ENCODE measurements around the gene OSMR. TPM values are rescaled to one million over a fixed set of nuclear protein-coding genes. Genes with fewer than 3 reads are reported as not detected.

Gene OSMR
- total RNA-seq, 1 donor from 2014 or later = not detected

DNA sequence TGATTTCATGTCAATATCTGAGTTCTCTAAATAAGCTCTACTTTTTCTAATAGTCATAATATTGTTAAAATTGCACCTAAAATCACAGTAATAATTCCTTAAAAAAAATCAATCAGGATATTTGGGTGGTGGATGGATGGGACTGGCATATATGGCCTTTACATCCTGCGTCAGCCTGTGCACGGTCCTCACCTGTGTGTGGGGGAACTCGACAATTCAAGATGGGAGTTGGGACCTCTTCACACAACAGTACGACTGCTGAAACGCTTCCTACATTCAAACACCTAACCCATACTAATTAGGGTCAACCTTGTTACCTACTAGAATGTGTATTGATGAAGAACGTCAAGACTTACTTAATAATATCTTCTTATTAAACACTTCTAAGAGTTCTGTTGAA is 90.5 kb downstream of the OSMR start:
- no peak overlapping the region for H3K27ac Mint-ChIP-seq (ENCODE audit: unreplicated experiment)

DNA sequence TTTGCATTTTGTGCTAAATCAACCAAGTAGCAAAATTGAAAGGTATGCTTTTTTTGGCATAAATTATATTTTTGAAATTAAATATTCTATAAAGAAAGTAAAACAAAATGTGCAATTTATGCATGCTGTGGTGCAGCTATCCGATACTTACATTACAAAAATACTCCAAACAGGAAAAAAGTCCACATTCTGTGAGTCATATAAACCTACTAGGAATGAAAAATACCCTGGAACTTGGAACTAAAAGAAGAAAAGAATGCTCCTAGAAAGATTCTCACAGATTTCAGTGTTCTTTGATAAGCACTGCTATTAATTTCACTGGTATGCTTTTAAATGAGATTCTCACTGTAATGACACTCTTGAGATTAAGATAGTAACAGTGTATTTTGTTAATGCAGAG is 92.6 kb downstream of the OSMR start:
- Mint-ChIP-seq H3K36me3 (ENCODE audit: unreplicated experiment) (no peaks in the 10 kb centered on the region), H3K4me1 (ENCODE audit: low read depth, unreplicated experiment) (no peaks in the 10 kb centered on the region), H3K9me3 (ENCODE audit: unreplicated experiment) (no peaks in the 10 kb centered on the region), H3K27me3 (ENCODE audit: unreplicated experiment) (no peaks in the 10 kb centered on the region), H3K4me3 (ENCODE audit: unreplicated experiment) (no peak overlapping the region), H3K27ac (ENCODE audit: unreplicated experiment) (no peak overlapping the region)
- TF ChIP-seq, protein P1, sequence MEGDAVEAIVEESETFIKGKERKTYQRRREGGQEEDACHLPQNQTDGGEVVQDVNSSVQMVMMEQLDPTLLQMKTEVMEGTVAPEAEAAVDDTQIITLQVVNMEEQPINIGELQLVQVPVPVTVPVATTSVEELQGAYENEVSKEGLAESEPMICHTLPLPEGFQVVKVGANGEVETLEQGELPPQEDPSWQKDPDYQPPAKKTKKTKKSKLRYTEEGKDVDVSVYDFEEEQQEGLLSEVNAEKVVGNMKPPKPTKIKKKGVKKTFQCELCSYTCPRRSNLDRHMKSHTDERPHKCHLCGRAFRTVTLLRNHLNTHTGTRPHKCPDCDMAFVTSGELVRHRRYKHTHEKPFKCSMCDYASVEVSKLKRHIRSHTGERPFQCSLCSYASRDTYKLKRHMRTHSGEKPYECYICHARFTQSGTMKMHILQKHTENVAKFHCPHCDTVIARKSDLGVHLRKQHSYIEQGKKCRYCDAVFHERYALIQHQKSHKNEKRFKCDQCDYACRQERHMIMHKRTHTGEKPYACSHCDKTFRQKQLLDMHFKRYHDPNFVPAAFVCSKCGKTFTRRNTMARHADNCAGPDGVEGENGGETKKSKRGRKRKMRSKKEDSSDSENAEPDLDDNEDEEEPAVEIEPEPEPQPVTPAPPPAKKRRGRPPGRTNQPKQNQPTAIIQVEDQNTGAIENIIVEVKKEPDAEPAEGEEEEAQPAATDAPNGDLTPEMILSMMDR (IDR thresholded peaks at IDR 0.05; ENCODE audit: partially characterized antibody, unreplicated experiment) = no peak
- DNase-seq = no peak

More for the DNA sequence above, 90.5 kb downstream of the OSMR start:
- H3K36me3 Mint-ChIP-seq (ENCODE audit: unreplicated experiment) = no peaks in the 10 kb centered on the region
- H3K4me3 Mint-ChIP-seq (ENCODE audit: unreplicated experiment) = no peak overlapping the region
- DNase-seq = no peak
- no peaks in the 10 kb centered on the region for H3K4me1 Mint-ChIP-seq (ENCODE audit: low read depth, unreplicated experiment)
- TF ChIP-seq, protein P1 (IDR thresholded peaks at IDR 0.05; ENCODE audit: partially characterized antibody, unreplicated experiment) = no peak
- H3K9me3 Mint-ChIP-seq (ENCODE audit: unreplicated experiment) = no peaks in the 10 kb centered on the region
- no peaks in the 10 kb centered on the region for H3K27me3 Mint-ChIP-seq (ENCODE audit: unreplicated experiment)

DNA sequence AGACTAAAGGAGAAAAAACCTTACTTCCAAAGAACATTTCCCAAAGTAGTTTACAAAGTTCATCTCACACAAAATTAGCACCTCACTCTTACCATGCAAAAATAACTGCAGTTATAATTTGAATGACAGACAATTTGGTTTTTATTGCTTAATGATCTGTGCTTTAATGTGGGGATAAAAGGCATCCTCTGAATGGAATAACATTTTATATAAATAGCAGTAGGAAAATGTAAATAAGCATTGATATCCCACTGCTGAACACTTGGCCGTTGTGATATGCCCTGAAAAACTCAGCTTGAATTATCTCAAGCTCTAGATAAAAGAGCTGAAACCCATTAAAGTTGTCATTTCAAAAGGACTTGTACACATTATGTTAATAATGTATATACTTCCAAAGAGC is 93.2 kb downstream of the OSMR start:
- DNase-seq = no peak
- no peak overlapping the region for H3K4me3 Mint-ChIP-seq (ENCODE audit: unreplicated experiment)
- H3K36me3 Mint-ChIP-seq (ENCODE audit: unreplicated experiment) = no peaks in the 10 kb centered on the region
- TF ChIP-seq, protein P1 (IDR thresholded peaks at IDR 0.05; ENCODE audit: partially characterized antibody, unreplicated experiment) = no peak
- H3K4me1 Mint-ChIP-seq (ENCODE audit: low read depth, unreplicated experiment) = no peaks in the 10 kb centered on the region
- H3K27me3 Mint-ChIP-seq (ENCODE audit: unreplicated experiment) = no peaks in the 10 kb centered on the region
- no peak overlapping the region for H3K27ac Mint-ChIP-seq (ENCODE audit: unreplicated experiment)
- no peaks in the 10 kb centered on the region for H3K9me3 Mint-ChIP-seq (ENCODE audit: unreplicated experiment)

DNA sequence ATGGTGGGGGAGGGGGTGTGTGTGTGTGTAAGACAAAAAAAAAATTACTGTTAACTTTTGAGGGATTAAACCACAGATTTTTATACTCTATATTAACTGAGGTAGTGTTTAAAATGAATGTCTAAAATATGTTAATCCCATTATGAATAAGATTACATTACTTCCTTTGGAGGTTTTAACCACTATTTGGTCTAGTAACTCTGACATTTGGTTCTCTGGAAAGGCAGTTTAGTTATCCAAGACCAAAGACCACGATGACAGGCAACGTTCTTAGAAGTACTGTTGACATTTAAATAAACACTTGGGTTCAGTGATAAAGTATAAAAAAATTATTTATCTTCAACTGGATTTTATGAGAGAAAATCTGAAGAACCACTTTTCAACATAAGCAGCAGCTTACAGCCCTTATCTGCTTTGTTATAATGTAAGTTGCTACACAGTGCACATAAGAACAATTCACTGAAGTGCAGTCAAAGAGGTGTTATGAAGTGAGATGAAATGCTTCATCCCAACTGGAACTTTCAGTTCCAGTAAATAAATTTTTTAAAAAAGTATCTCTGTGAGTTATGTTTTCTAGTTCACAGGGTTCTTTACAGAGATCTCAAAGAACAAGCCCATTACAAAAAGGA is 94.5 kb downstream of the OSMR start:
- H3K9me3 Mint-ChIP-seq (ENCODE audit: unreplicated experiment) = no peaks in the 10 kb centered on the region
- H3K4me1 Mint-ChIP-seq (ENCODE audit: low read depth, unreplicated experiment) = no peaks in the 10 kb centered on the region
- no peaks in the 10 kb centered on the region for H3K27me3 Mint-ChIP-seq (ENCODE audit: unreplicated experiment)
- H3K27ac Mint-ChIP-seq (ENCODE audit: unreplicated experiment) = no peak overlapping the region
- H3K4me3 Mint-ChIP-seq (ENCODE audit: unreplicated experiment) = no peak overlapping the region
- no peak for DNase-seq
- TF ChIP-seq, protein P1 (IDR thresholded peaks at IDR 0.05; ENCODE audit: partially characterized antibody, unreplicated experiment) = no peak
- no peaks in the 10 kb centered on the region for H3K36me3 Mint-ChIP-seq (ENCODE audit: unreplicated experiment)

DNA sequence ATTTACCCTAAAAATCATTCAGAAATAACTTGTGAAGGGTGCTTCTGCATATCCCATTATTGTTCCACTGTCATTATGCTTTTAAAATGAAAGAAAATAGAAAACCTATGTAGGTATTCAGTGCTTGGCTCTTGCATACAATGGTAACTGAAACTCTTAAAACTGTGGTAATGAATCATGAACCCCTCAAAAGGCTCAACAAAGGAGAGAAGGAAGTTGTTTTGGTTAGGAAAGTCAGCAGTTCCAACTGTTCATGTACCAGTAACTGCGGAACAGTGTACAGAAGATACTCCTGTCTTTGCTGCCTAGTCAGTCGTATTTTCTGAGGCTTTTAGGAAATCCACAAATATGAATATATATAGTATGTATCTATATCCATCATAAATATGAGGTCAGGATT is 96.1 kb downstream of the OSMR start:
- H3K4me3 Mint-ChIP-seq (ENCODE audit: unreplicated experiment) = no peak overlapping the region

More for the DNA sequence above, 96.1 kb downstream of the OSMR start:
- Mint-ChIP-seq H3K9me3 (ENCODE audit: unreplicated experiment) (no peaks in the 10 kb centered on the region), H3K36me3 (ENCODE audit: unreplicated experiment) (no peaks in the 10 kb centered on the region), H3K4me1 (ENCODE audit: low read depth, unreplicated experiment) (no peaks in the 10 kb centered on the region), H3K27ac (ENCODE audit: unreplicated experiment) (no peak overlapping the region), H3K27me3 (ENCODE audit: unreplicated experiment) (no peaks in the 10 kb centered on the region)
- DNase-seq = no peak
- TF ChIP-seq, protein P1 (IDR thresholded peaks at IDR 0.05; ENCODE audit: partially characterized antibody, unreplicated experiment) = no peak

Measured in glutamatergic neuron (in vitro differentiated cells).